Measurements from ENCODE around the gene AUTS2. TPM values are rescaled to one million over a fixed set of nuclear protein-coding genes. Genes with fewer than 3 reads are reported as not detected.

The AUTS2 gene
- total RNA-seq, 1 donor from 2014 or later, result 94.1 TPM

- peaks cover 19% of the 10 kb centered on the region for H3K27me3 Mint-ChIP-seq
- peak overlapping the region; percentile 87 for H3K27ac Mint-ChIP-seq
- H3K9me3 Mint-ChIP-seq, result no peaks in the 10 kb centered on the region
These were observed 1095.6 kb downstream of the AUTS2 start for GRCh38 chr7:70693686-70694433.

GRCh38 chr7:70694434-70694970, 1096.2 kb downstream of the AUTS2 start:
- Mint-ChIP-seq H3K27ac (peak overlapping the region; percentile 87), H3K4me3 (peak overlapping the region; percentile 97), H3K27me3 (peaks cover 19% of the 10 kb centered on the region), H3K9me3 (no peaks in the 10 kb centered on the region), H3K4me1 (ENCODE audit: unreplicated experiment) (peaks cover 36% of the 10 kb centered on the region), H3K36me3 (peaks cover 7% of the 10 kb centered on the region)
- TF ChIP-seq, protein P1, sequence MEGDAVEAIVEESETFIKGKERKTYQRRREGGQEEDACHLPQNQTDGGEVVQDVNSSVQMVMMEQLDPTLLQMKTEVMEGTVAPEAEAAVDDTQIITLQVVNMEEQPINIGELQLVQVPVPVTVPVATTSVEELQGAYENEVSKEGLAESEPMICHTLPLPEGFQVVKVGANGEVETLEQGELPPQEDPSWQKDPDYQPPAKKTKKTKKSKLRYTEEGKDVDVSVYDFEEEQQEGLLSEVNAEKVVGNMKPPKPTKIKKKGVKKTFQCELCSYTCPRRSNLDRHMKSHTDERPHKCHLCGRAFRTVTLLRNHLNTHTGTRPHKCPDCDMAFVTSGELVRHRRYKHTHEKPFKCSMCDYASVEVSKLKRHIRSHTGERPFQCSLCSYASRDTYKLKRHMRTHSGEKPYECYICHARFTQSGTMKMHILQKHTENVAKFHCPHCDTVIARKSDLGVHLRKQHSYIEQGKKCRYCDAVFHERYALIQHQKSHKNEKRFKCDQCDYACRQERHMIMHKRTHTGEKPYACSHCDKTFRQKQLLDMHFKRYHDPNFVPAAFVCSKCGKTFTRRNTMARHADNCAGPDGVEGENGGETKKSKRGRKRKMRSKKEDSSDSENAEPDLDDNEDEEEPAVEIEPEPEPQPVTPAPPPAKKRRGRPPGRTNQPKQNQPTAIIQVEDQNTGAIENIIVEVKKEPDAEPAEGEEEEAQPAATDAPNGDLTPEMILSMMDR (conservative IDR thresholded peaks at IDR 0.05), result no peak
- DNase-seq (ENCODE audit: extremely low spot score, unreplicated experiment), result no peak

More at GRCh38 chr7:70693686-70694433, 1095.6 kb downstream of the AUTS2 start:
- TF ChIP-seq, protein P1 (conservative IDR thresholded peaks at IDR 0.05), result peak; percentile 71
- Mint-ChIP-seq H3K4me1 (ENCODE audit: unreplicated experiment) (peaks cover 34% of the 10 kb centered on the region), H3K4me3 (peak overlapping the region; percentile 92), H3K36me3 (peaks cover 7% of the 10 kb centered on the region)
- DNase-seq (ENCODE audit: extremely low spot score, unreplicated experiment), result peak; percentile 79

- Mint-ChIP-seq H3K9me3 (no peaks in the 10 kb centered on the region), H3K27me3 (peaks cover 19% of the 10 kb centered on the region), H3K4me3 (peak overlapping the region; percentile 97), H3K27ac (peak overlapping the region; percentile 87), H3K36me3 (peaks cover 7% of the 10 kb centered on the region), H3K4me1 (ENCODE audit: unreplicated experiment) (peaks cover 36% of the 10 kb centered on the region)
- TF ChIP-seq, protein P1 (conservative IDR thresholded peaks at IDR 0.05), result no peak
- DNase-seq (ENCODE audit: extremely low spot score, unreplicated experiment), result no peak
These were observed 1096.9 kb downstream of the AUTS2 start for GRCh38 chr7:70694971-70695794.

DNA sequence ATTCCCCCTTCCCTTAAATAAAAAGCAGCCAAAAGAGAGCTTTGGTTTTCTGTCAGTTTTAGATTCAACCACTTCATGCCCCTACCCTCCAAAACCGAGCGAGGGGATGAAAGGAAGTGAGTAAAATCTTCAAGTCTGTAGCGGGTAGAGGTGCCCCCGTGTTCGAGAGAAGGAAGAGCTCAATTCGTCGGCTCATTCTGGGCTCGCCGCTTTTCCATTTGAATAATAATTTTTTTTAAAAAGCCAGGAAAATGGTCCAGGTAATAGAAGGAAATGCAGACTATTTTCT, 1097.5 kb downstream of the AUTS2 start:
- Mint-ChIP-seq H3K4me1 (ENCODE audit: unreplicated experiment) (peaks cover 36% of the 10 kb centered on the region), H3K36me3 (peaks cover 7% of the 10 kb centered on the region), H3K4me3 (peak overlapping the region; percentile 97), H3K9me3 (no peaks in the 10 kb centered on the region), H3K27me3 (peaks cover 19% of the 10 kb centered on the region), H3K27ac (peak overlapping the region; percentile 81)
- TF ChIP-seq, protein P1 (conservative IDR thresholded peaks at IDR 0.05), result no peak
- DNase-seq (ENCODE audit: extremely low spot score, unreplicated experiment), result no peak

GRCh38 chr7:70696201-70696754, 1098.0 kb downstream of the AUTS2 start:
- TF ChIP-seq, protein P1 (conservative IDR thresholded peaks at IDR 0.05), result no peak
- Mint-ChIP-seq H3K9me3 (no peaks in the 10 kb centered on the region), H3K4me1 (ENCODE audit: unreplicated experiment) (peaks cover 36% of the 10 kb centered on the region), H3K36me3 (peaks cover 7% of the 10 kb centered on the region), H3K27me3 (peaks cover 18% of the 10 kb centered on the region), H3K4me3 (peak overlapping the region; percentile 97), H3K27ac (peak overlapping the region; percentile 81)
- DNase-seq (ENCODE audit: extremely low spot score, unreplicated experiment), result no peak
